ENCODE results near the gene PIK3C3.
"Not testable (repeated sequence)": the region's sequence is repeated elsewhere in the genome, so short reads cannot be mapped to it uniquely, and the experiment has no call there.

PIK3C3 gene

DNA sequence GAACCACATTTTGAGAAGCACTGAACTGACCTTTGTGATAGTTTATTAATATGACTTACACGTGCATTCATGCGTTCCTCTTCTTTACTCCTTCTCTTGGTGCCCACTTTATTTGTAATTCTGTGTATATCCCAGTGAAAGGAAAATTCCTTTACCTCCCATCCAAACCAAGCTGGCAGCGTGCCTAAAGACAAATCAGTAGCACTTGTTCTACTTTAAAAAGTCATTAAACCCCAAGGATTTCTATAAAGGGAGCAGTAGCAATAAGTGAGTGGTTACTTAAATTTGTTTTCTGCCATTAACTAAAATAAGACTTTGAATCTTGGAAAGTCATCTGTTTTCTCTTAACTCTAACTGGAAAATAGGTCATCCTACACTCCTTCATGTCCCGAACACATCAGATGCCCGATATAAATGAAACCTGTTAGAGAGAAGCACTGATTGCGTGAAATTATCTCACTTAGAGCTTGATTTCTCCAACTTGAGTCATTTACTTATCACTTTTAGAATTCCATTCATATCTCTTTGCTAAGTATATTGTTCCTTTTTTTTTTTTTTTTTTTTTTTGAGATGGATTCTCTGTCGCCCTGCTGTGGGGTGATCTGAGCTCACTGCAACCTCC lies 10.7 kb downstream of the PIK3C3 start:
- no peak for DNase-seq (ENCODE audit: low read depth in 2 of 2)

DNA sequence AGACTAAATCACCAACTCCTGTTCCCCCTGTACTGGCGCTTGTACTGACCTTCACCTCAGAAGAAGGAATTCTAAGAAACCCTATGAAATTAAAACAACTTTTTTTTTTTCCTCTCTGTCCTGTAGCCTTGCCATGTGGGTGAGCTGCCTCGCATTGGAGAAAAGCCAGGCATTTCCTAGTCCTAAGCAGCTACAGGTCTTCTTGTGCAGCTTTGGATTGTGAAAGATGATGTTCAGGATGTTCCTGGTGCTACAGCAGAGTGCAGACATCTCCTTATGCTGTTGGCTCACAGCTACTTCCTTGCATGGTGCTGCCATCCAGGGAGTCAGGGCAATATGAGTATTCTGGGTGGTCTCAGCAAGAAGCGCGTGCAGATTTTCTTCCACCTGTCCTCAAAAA lies 11.9 kb downstream of the PIK3C3 start:
- DNase-seq (ENCODE audit: low read depth in 2 of 2), result no peak

DNA sequence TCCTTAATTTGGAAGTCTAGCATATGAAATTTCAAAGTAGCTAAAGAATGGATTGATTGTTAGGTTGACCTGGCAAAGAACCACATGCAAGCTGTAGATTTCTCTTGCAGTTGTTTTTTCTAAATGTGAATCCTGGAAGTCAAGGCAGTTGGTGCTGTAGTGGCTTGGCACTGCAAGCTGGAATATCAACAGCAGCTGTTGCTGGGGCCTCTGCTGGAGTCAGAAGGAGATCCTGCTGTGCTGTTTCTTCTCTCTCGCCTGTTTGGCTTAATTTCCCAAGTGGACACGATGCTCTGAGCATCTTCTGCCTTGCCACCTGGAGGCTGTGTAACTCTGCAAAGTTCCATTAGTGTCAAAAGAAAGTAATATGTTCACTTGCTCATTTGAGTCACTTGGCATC lies 12.6 kb downstream of the PIK3C3 start:
- DNase-seq (ENCODE audit: low read depth in 2 of 2), result no peak

DNA sequence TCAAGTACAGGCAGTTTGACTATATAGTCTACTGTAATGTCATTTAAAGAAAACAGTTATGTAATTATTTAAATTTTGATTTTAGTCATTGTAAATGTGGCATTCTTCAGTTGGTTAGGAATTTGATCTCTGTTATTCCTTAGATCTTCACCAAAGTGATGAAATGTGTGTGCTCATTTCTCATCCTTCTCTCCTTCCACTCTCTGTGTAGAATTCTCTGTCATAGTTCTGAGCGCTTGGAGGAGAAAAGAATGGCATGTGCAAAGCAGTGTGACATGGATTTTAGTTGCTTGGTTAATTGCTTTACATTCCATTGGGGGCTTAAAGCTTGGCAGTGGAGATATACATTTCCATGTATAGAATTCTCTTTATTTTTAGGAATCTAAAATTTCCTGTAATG lies 14.8 kb downstream of the PIK3C3 start:
- DNase-seq (ENCODE audit: low read depth in 2 of 2), result no peak

DNA sequence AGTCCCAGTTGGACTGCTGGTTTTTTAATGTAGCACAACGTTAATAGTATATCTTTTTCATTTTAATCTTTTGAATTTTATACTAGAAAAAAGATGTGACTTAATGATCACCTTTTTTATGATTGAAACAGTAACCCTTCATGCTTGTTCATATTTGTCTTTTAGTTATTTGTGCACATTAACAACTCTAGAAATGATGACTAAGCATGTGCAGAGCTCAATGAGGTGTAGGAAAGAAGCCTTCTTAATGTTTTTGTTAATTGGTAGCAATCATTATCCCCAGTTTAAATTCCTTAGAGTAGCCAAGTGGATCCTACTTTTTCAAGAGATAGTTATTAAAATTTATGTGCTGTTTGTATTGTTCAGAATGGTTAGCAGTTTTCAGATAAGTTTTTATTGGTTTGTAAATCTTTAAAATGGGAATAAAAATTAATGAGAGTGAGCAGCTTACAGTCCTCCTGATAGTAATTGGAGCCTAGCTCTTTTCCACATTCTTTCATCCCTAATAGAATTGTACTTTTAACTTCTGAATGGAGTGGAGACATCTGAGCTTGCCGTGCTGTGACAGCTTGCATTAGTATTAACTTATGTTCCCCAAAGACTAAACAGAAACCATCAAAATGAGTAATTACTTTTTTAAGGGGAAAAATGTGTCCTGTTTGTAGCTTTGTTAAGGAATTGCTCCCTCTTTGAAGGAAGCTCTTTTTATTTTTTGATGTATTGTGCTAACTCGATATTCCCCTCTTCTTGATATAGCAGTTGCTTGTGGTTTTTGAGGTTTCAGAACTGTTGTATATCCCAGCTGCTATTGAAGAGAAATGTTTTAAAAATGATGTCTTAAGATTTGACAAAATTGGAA lies 17.3 kb downstream of the PIK3C3 start:
- DNase-seq (ENCODE audit: low read depth in 2 of 2), result no peak

DNA sequence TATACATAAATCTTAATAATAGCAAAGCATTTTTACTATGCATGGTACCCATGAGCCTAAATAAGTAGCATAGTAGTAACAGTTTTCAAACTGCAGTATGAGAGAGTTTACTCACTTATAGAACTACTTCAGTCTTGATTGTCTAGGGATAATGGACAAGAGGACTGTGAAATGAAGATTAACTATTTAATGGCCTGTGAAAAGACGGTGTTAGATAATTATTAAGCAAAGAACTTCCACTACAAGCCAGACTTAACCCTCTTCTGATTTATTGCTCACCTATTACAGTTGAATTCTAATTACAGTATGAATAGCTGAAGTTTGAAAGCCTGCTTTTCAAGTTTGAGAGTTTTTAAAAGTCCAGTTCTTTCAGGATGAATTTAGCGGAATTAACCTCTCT lies 18.9 kb downstream of the PIK3C3 start:
- no peak for DNase-seq (ENCODE audit: low read depth in 2 of 2)

DNA sequence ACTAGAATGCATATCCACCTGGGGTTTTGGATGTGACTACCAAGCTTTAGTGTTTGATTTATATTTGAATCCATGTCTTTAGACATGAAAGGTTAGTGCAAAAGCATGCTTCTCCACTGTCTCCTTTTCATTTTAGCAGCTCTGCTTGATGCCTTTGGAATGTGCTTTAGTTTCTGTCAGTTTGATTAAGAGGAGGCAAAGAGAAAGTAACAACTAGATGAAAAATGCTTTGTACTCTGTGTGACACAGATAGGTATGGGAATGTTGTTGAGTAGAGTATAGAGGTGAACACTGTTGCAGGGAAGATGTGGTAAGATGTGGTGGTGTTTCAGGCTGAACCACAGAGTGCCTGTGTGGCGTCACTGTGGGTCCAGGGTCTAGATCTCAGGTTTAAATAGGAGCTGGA lies 19.8 kb downstream of the PIK3C3 start:
- DNase-seq (ENCODE audit: low read depth in 2 of 2), result no peak

DNA sequence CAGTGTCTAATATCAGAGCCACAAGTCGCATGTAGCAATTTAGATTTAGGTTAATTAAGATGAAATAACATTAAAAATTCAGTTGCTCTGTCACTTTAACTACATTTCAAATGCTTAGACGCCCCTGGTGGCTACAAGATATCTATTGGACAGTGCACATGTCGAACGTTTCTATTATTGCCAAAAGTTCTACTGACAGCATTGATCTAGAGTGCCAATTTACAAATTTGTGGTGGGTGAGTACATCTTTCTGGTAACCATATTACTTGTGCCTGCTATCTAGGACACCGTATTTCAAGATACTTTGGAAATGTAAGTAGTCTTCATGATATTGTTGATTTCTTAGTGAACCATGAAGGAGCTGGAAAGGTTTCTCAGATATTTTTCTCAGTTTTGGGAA lies 20.2 kb downstream of the PIK3C3 start:
- DNase-seq (ENCODE audit: low read depth in 2 of 2), result no peak

DNA sequence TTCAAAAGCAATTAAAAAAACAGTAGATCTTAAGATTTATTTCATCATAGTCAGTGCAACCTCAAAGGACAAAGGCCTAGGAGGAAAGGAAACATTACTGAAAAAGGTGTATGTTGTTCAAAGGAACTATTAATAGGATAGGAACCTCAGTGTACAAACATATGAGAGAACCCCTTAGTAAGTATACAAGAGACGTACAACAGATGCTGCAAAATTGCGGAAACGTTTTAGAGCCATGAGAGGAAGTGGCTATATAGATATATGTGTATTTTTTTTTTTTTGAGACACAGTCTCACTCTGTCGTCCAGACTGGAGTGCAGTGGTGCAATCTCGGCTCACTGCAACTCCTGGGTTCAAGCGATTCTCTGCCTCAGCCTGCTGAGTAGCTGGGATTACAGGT lies 22.2 kb downstream of the PIK3C3 start:
- no peak for DNase-seq (ENCODE audit: low read depth in 2 of 2)

DNA sequence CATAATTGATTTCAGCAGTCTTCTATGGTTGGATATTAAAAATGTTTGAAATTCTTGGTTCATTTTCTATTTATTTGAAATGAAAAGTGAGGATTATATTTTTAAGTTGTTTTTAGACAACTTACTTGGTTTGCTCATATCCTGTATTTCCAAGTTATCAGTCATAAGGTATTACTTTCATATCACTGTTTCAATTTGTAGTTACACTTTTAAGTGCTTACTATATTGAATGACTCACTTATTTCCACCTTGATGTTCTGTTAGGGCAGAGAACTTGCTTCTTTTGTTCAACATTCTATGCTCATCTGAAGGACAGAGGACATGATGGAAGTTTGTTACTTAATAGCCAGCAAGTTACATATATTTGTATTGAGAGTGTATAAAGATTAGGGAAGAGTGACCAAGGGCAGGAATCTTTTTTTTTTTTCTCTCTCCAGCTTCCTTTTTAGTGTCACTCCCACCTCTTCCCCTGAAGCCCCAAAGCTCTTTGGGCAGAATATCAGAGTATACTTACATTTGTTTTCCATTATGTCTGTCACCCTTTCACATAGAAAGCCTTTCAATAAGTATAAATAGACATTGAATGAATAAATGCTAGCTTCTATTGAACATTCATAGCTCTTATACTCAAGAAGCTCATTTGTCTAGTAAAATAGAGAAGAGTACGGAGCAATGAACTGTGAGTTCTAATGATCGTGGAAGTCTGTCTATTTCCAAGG lies 28.1 kb downstream of the PIK3C3 start:
- DNase-seq (ENCODE audit: low read depth in 2 of 2), result no peak

DNA sequence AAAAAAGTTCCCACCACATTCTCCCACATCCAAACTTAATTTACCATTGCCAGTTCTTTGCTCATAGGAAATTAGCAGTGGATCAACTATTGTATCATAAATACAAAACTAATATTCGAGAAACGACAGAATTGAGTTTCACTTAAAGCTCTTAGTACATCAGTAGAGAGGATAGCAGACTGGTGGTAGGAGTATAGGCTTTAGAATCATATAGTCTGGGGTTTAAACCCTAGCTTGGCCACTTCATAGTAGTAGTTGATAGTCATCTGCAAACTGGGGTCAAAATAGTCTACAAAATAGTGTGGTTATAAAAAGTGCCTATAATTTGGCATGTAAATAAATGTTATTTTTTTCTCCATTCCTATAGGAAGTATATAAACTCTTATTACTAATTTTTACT lies 30.9 kb downstream of the PIK3C3 start:
- DNase-seq (ENCODE audit: low read depth in 2 of 2), result no peak

DNA sequence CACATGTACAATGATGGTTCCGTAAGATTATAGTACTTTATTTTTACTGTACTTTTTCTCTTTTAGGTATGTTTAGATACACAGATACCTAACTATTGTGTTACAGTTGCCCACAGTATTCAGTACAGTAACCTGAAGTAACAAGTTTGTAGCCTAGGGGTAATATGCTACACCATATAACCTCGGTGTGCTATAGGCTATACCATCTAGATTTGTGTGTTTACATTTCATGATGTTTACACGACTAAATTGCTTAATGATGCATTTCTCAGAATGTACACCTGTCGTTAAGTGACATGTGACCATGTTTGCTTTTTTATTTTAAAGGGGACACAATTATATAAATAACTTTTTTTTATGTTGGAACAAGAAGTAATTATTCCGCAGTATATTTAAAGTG lies 34.5 kb downstream of the PIK3C3 start:
- no peak for DNase-seq (ENCODE audit: low read depth in 2 of 2)

DNA sequence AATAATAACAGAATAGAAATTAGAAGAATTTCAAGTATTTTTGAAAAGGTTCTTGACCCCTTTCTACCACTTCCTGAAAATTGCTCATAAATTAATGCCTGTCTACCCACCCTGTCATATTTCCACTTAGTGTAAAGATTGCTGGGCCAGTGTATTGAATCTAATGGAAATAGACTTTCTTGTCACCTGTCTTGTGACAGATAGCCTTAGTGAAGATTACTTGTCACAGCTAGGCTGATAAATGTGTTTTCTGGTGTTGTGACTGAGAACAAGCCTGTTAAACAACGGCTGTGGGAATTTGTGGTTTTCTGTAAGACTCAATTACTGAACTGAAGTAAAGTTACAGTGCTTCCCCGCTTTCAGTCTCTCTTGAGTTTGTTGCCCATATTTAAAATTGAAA lies 37.0 kb downstream of the PIK3C3 start:
- DNase-seq (ENCODE audit: low read depth in 2 of 2), result no peak

DNA sequence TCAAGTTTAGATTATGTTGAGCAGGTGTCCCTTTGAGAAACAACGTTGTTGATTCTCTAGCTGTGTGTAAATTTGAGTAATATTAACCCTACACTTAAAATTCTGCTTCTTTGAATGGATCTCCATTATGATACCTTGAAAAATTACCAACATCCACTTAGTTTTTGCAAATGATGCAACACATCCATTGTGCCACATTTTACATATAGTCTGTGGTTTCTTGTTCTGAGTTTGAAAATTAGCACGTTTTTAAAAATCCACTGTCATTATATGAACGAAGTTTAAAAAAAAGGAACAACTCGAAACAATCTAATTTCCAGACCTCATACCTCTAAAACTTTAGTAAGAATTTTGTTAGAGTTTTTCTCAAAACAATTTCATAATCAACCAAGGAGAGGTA lies 37.7 kb downstream of the PIK3C3 start:
- no peak for DNase-seq (ENCODE audit: low read depth in 2 of 2)

DNA sequence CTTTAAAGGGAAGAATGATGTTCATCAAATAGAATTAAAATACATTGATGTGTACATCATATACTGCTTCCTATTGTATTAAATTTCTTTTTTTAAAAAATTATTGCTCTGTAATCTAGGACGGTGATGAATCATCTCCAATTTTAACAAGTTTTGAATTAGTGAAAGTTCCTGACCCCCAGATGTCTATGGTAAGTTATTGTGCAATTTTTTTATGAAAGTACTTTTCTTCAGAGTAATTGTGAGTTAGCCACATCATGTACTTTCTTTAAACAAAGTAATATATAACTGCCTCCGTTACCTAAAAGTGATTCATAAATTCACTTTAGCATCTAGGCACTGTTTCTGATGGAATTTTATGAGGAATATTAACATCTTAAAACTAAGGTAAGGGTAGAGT lies 38.1 kb downstream of the PIK3C3 start:
- no peak for DNase-seq (ENCODE audit: low read depth in 2 of 2)

DNA sequence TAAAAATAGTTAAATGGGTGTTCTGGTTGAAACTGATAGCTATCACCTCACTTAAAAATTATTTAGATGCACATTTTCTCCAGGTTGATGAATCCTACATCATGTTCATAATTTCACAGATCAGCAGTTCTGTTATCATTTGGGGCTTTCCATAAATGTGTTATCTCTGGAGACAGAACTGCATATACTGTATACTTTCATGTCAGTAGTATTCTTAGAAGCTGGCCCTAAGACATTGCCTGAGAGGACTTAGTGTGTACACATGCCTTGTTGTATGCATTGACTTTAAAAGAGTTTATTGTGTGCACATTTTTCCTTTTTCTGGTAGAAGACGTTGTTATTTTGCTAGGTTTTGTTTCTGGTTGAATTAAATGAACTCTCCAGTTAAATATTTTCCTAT lies 41.0 kb downstream of the PIK3C3 start:
- no peak for DNase-seq (ENCODE audit: low read depth in 2 of 2)

DNA sequence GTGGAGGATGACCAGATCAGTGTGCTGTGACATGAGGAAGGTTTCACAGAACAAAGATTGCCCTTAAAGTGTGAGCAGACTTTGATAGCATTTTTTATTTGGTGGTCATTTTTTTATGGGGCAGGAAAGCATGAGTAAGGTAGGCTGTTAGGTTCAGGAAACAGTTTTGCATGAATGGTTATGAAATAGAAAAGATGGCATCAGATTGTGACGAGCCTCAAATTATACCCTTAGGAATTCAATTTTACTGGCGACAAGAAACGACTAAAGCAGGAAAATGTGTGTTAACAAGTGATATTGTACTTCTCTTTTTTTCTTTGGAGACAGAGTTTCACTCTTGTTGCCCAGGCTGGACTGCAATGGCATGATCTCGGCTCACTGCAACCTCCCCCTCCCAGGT lies 44.7 kb downstream of the PIK3C3 start:
- no peak for DNase-seq (ENCODE audit: low read depth in 2 of 2)

DNA sequence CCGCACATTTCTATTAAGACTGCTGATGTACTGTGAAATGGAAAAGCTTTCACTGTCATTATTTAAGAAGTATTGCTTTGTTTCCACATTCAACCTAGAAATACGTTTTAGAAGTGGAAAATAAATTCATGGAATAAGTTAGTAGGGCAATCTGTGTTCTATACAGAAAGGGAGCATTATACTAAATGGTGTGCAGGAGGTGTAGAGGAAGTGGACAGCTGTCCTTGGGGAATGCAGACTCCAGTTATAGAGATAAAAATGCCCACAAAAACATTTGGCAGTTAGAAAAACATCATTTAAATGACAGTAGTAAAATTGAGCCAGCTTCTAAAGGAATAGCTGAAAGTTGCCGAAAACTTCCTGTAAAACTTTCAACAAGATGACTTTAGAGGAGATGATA lies 46.8 kb downstream of the PIK3C3 start:
- DNase-seq (ENCODE audit: low read depth in 2 of 2), result no peak

DNA sequence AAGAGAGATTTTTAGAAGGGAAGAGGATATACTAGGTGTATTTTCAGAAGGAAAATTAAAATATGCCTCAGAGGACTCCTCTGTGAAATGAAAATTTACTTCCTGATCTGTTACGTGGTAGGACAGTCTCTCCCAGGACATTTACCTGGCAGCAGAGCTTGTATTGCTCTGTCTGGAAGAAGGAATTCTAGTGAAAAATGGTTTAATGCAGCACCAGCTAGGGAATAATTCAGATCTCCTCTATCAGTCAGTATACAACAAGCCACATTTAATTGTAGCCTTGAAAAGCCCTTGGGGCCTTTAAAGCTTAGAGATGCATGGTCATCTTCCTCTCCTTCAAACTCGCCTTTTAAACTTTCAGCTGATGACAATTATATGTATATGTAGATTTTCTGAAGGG lies 49.6 kb downstream of the PIK3C3 start:
- DNase-seq (ENCODE audit: low read depth in 2 of 2), result no peak

DNA sequence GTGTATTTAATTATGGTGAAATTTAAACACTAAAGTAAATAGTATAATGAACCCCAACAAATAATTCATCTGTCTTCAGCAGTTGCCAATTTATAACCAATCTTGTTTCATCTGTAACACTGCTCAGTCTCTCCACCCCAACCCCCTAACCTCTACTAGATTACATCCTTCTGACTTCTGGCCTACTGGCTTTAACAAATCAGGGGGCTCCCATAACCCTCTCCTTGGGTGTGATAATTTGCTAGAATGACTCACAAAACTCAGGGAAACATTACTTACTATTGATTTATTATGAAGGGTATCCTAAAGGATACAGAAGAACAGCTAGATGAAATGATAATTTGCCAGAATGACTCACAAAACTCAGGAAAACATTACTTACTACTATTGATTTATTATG lies 50.7 kb downstream of the PIK3C3 start:
- DNase-seq (ENCODE audit: low read depth in 2 of 2), result no peak

DNA sequence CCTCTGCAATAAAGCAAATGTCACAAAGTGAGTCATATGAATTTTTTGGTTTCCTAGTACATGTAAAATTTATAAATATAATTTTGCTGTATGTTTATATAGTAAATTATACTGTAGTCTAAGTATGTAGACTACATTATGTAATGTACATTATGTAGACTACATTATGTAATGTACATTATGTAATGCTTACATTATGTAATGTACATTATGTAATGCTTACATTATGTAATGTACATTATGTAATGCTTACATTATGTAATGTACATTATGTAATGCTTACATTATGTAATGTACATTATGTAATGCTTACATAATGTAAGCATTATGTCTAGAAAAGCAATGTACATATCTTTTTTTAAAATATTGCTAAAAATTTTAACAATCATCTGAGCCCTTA lies 54.4 kb downstream of the PIK3C3 start:
- not testable (repeated sequence) for DNase-seq (ENCODE audit: low read depth in 2 of 2)

DNA sequence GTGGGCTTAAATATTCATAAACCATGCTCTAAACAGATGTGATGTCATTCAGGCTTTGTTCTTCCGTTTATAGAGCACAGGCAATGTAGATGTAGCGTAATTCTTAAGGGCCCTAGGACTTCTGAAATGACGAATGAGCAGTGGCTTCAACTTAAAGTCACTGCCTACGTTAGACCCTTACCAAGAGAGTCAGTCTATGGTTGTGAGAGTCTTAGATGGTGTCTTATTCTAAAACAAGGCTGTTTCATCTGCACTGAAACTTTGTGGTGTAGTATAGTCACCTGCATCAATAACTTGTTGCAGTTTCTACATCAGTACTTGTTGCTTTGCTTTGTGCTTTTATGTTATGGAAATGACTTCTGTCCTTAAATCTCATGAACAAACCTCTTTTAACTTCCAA lies 56.0 kb downstream of the PIK3C3 start:
- DNase-seq (ENCODE audit: low read depth in 2 of 2), result no peak

DNA sequence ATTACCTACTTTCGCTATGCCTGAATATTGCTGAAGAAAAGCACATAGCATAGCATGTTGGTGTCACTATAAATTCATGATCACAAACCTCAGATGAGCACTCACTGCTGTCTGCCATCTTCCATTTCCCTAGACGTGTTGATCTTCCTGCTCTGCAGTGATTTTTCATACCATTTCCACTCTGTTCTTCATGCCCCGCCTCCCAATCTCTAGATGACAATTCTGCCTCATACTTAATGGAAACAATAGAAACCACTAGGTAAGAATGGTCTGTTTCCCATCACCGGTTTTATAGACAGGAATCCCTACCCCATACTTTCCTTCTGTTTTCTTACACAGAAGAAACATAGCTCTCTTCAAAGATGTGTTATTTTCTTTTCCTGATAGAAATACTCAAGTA lies 63.8 kb downstream of the PIK3C3 start:
- no peak for DNase-seq (ENCODE audit: low read depth in 2 of 2)

Data from stimulated activated CD4-positive, alpha-beta T cell treated with anti-CD3 and anti-CD28 coated beads, Interleukin-12 subunit alpha, Interleukin-12 subunit beta, amount 100 ng/mL, for 24 hours (primary cell).